ENCODE results near the gene CBLB.

- TF ChIP-seq CTCF (IDR thresholded peaks at IDR 0.05; ENCODE audit: low read depth, low read length) (no peak), EZH2phosphoT487 (IDR thresholded peaks at IDR 0.05; ENCODE audit: low read depth) (no peak)
Observed at GRCh38 chr3:105613120-105613519, 255.7 kb downstream of the CBLB start.

Data from OCI-LY3 (cell line).